ENCODE results near the gene MYO1B. TPM values are rescaled to one million over a fixed set of nuclear protein-coding genes. Genes with fewer than 3 reads are reported as not detected.

The MYO1B gene
- total and polyA plus RNA-seq, 8 donors = 28.6 to 102 (median 54.7) TPM

DNA sequence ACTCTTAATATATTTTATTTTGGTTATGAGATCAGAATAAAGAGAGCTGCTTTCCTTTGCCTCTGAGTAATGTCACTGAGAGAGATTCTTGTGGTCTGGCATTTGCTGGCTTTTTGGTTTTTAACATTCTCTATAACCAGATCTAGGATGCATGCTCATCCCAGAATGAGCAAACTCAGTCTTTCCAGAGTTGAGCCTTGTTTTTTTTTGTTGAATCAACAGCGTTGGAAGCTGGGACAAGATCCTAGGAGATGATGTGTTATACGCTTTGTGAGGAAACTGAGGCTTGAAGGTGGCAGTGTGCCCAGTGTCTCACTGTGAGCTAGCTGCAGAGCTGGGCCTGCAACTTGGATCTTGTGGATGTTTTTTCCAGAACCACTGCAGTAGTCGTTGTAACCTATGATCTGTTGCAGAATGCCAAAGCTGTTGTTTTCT, 19.5 kb downstream of the MYO1B start:
- Histone ChIP-seq H3K9me3 (no peaks in the 10 kb centered on the region), H3K36me3 (no peaks in the 10 kb centered on the region), H3K27me3 (no peaks in the 10 kb centered on the region), H3K4me3 (peak overlapping the region in 1 of 4 donors; percentile 31), H3K4me1 (peaks cover 37 to 48% (median 41%) of the 10 kb centered on the region in 3 donors), H3K27ac (peak overlapping the region in 1 of 4 donors; percentile 38)
- ATAC-seq = peak in 2 of 4 donors; percentile 20 to 22
- 38 to 42% methylated on average over 3 of the region's 3 CpGs for WGBS, 2 donors
- FAIRE-seq = no peak
- TF ChIP-seq, protein P1, sequence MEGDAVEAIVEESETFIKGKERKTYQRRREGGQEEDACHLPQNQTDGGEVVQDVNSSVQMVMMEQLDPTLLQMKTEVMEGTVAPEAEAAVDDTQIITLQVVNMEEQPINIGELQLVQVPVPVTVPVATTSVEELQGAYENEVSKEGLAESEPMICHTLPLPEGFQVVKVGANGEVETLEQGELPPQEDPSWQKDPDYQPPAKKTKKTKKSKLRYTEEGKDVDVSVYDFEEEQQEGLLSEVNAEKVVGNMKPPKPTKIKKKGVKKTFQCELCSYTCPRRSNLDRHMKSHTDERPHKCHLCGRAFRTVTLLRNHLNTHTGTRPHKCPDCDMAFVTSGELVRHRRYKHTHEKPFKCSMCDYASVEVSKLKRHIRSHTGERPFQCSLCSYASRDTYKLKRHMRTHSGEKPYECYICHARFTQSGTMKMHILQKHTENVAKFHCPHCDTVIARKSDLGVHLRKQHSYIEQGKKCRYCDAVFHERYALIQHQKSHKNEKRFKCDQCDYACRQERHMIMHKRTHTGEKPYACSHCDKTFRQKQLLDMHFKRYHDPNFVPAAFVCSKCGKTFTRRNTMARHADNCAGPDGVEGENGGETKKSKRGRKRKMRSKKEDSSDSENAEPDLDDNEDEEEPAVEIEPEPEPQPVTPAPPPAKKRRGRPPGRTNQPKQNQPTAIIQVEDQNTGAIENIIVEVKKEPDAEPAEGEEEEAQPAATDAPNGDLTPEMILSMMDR (IDR thresholded peaks at IDR 0.05) = no peak
- DNase-seq = no peak
- intact Hi-C loops (cut with DNase I) = no loop called here

DNA sequence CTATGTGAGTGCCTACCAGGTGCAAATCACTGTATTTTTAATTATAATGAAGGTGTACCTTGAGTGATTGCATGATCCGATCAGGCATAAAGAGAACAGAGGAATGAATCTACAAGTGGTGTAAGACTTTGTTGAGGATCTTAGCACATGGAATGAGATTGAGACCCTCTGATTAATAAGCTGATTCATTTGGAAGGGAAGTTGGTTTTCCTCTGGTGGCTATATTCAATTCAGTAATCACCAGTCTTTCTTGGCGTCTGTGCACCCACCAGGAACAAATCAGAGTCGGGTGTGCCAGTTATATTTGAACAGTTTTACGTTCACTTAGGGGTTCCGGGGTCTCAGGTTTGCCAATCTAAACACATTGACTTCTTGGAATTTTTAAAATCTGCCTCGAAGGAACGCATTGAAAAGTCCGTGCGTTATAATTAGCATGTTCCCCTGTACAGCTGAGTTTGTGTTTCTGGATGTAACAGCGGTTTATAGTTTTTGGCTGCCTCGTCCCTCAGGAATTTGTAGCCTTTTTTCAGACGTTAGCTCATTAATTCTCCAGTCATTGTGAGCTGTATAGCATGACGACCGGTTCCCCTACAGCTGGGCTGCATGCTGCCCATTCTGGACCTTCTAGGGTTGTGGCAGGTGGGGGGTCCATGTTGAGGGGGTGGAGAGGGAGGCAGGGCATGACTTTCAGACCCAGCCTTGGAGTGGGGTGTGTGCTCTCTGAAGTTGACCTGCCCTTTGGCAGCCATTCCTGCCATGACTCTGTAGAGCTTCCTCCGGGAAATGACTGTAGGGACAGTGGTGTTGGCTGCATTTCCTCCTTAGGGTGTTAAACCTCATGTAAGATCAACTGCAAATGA, 20.3 kb downstream of the MYO1B start:
- no peaks in the 10 kb centered on the region for H3K9me3 ChIP-seq
- DNase-seq (no peak), ATAC-seq (peak in 2 of 4 donors; percentile 9 to 17), FAIRE-seq (no peak)
- H3K27me3 ChIP-seq = no peaks in the 10 kb centered on the region
- H3K4me1 ChIP-seq = peaks cover 35 to 45% (median 37%) of the 10 kb centered on the region in 3 donors
- no peak overlapping the region for H3K4me3 ChIP-seq
- intact Hi-C loops (cut with DNase I) = no loop called here
- H3K27ac ChIP-seq = peak overlapping the region in 1 of 4 donors; percentile 38
- TF ChIP-seq, protein P1 (IDR thresholded peaks at IDR 0.05) = no peak
- no peaks in the 10 kb centered on the region for H3K36me3 ChIP-seq
- 79 to 81% methylated on average over 15 of the region's 15 CpGs for WGBS, 2 donors

DNA sequence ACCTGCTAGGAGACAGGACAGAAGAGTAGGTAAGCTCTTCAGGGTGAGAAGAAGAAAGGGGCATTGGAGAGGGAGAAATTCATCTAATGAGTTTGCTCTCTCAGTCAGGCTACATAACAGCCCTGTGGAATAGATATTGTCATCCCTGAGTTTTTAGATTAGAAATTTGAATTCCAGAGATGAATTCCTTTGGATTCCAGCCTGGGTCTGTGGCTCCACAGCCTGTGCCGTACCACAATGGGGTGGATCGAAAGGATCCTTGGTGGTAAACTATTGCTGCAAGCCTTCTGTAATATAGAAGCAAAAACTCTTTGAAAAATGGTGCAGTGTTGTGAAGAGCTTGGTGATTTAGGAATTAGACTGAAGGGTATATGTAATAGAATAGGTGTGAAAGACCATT, 21.0 kb downstream of the MYO1B start:
- TF ChIP-seq, protein P1 (IDR thresholded peaks at IDR 0.05) = no peak
- no peak overlapping the region for H3K4me3 ChIP-seq
- no peaks in the 10 kb centered on the region for H3K27me3 ChIP-seq
- intact Hi-C loops (cut with DNase I) = no loop called here
- DNase-seq = no peak
- peaks cover 29 to 40% (median 30%) of the 10 kb centered on the region in 3 donors for H3K4me1 ChIP-seq
- WGBS, 2 donors = 87 to 96% methylated on average over 2 of the region's 2 CpGs
- no peaks in the 10 kb centered on the region for H3K9me3 ChIP-seq
- peak overlapping the region in 1 of 4 donors; percentile 38 for H3K27ac ChIP-seq
- no peak for ATAC-seq
- H3K36me3 ChIP-seq = no peaks in the 10 kb centered on the region
- FAIRE-seq = no peak

DNA sequence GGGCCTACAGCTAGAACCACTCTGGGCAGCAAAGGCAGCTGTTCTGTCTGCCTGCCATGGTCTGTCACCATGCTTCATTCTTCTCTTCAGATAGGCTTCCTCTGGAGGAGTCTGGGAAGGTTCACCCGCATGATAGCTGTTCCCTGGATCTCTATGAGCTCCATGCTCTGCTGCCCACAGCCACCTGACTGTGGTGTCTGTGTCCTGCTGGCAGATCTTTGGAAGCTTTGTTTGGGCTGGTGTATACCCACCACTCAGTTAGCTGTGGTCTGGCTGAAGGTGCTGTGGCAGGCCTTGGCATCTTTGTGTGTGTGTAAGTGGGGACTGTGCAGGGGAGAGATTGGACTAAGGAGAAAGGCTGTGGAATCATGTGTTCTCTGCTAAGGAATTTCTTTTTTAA, 23.4 kb downstream of the MYO1B start:
- no peak for DNase-seq
- H3K4me1 ChIP-seq = peaks cover 23 to 32% (median 23%) of the 10 kb centered on the region in 3 donors
- H3K4me3 ChIP-seq = no peak overlapping the region
- no peaks in the 10 kb centered on the region for H3K9me3 ChIP-seq
- H3K27ac ChIP-seq = no peak overlapping the region
- no peaks in the 10 kb centered on the region for H3K36me3 ChIP-seq
- ATAC-seq = no peak
- intact Hi-C loops (cut with DNase I) = no loop called here
- no peak for FAIRE-seq
- 98 to 100% methylated on average over 1 of the region's 1 CpG for WGBS, 2 donors
- no peaks in the 10 kb centered on the region for H3K27me3 ChIP-seq
- TF ChIP-seq, protein P1 (IDR thresholded peaks at IDR 0.05) = no peak
